Activated T-cell treated with anti-CD3 and anti-CD28 coated beads for 1 hour (primary cell): ENCODE data around the gene RFC1.
"Not testable (repeated sequence)": the region's sequence is repeated elsewhere in the genome, so short reads cannot be mapped to it uniquely, and the experiment has no call there.

ENCODE experiments used
- DNase-seq: peaks from one replicate; pipeline ENCODE4 v3.0.0-alpha.2; 2020; ENCODE audit warnings: low read depth

The RFC1 gene

DNA sequence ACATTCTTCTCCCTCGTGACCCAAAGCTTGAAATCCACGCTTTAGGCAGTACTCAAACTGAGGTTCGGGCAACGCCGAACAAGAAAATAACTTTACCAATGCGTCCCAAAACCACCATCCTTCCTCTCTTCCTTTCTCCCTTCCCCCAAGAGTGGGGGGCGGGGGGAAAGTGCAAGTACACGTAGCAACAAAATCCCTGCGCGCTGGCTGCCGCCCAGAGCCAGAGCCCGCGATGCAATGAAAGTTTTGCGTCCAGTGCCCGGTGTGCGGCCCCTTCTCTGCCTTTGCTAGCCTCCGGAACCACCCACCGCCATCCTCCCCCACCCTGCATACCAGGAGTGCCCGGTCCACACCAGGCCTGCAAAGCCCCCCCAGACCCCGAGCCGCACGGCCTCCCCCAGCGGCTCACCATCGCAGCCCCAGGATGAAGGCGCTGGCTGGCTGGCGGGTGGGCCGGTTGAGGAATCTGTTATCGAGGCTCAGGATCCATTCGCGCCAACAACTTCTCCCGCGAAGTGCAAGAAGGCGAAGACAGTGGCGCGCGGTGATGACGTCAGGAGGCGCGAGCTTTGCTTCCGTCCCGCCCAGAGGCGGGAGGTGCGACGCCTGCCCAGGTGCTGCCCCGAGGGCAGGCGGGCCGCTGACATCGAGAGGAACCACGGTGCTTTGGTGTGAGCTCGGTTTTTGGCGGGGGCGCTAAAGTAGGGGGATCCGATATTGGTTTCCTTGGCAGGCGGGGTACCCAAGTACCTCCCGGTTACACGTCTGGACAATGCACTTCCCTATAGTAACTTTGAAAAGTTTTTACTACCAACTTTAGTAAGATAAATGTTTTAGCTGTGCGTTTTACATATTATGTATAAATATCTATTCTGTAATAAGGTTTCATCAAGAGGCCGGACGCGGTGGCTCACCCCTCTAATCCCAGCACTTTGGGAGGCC, at the start of gene RFC1:
RFC1 (minus strand) TSS at position 533 of the 942 bp plus-strand sequence; CDS start at position 412, 121 bp downstream.
- DNase-seq: peak; percentile 93

DNA sequence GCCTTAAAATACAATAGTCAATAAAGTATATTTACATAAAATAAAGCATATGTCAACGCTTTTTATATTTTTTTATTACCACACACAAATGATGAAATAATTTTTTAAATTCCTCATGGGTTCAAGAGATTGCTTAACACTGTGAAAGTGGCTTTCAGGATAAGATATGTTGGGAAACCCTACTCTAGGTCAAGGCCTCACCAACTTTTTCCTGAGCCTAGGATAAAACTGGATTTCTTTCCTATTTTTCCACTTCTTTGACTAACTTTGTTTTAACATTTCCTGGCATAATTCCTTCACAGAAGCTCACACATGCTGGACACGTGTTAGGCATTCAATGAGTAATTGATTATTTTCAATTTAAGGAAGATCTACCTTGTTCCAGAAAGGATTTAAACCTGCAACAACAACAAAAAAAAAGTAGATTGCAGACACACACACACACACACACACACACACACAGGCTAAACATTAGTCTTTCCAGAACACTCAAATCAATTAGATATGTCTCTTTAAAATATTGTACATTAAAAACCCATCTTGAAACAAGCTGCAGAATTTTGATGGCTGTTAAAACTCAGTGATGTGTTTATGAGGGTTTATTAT, 49.6 kb upstream of the RFC1 start:
- DNase-seq: no peak

- DNase-seq: not testable (repeated sequence)
These were observed 45.4 kb upstream of the RFC1 start for GRCh38 chr4:39411561-39411960.

- DNase-seq: no peak
These were observed 44.3 kb upstream of the RFC1 start for GRCh38 chr4:39410415-39410814.

GRCh38 chr4:39407584-39407885, 41.4 kb upstream of the RFC1 start:
- DNase-seq: no peak

GRCh38 chr4:39406763-39407583, 40.8 kb upstream of the RFC1 start, which contains the start of gene KLB:
KLB (plus strand) TSS chr4:39406930; CDS start chr4:39406950, 20 bp downstream.
- no peak for DNase-seq

DNA sequence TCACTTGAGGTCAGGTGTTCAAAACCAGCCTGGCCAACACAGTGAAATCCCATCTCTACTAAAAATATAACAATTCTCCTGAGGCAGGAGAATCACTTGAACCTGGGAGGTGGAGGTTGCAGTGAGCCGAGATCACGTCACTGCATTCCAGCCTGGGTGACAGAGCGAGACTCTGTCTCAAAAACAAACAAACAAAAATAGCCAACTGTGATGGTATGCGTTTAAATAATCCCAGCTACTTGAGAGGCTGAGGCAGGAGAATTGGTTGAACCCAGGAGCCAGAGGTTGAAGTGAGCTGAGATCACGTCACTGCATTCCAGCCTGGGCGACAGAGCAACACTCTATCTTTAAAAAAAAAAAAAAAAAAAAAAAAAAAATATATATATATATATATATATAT, 35.5 kb upstream of the RFC1 start:
- DNase-seq: not testable (repeated sequence)

DNA sequence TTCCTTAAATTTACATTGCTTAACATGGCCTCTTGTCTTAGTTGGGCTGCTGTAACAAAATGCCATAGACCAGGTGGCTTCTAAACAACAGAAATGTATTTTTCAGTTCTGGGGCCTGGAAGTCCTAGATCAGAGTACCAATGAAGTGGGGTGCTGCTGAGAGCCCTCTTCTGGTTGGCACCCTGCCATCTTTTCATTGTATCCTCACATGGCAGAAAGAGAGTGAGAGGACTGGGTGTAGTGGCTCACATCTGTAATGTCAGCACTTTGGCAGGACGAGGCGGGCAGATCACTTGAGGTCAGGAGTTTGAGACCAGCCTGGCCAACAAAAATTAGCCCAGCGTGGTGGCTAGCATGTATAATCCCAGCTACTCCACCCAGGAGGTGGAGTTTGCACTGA, 28.5 kb upstream of the RFC1 start:
- no peak for DNase-seq

GRCh38 chr4:39390603-39391002, 24.4 kb upstream of the RFC1 start:
- no peak for DNase-seq

DNA sequence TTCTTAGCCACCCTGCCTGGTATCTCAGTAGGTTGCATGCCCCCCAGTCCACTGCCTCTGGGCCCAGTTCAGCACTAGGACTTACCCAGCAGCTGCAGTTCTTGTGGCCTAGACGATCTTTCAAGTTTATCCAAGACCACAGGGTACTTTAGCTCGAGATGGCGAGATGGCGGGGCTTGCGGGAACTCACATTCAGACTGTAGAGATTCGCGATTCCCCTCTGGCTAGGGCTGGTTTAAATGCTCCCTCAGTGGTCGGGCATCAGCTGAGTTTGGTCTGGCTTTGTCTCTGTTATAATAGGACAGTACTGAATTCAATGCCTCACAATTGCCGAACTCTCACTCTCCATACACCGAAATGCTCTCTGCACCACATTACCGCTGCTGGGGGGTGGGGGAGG, 18.4 kb upstream of the RFC1 start:
- no peak for DNase-seq

- no peak for DNase-seq
These were observed 17.5 kb upstream of the RFC1 start for GRCh38 chr4:39383690-39384089.

- DNase-seq: no peak
These were observed 9.3 kb upstream of the RFC1 start for GRCh38 chr4:39375478-39375877.

GRCh38 chr4:39371209-39371608, 5.0 kb upstream of the RFC1 start:
- DNase-seq: not testable (repeated sequence)

DNA sequence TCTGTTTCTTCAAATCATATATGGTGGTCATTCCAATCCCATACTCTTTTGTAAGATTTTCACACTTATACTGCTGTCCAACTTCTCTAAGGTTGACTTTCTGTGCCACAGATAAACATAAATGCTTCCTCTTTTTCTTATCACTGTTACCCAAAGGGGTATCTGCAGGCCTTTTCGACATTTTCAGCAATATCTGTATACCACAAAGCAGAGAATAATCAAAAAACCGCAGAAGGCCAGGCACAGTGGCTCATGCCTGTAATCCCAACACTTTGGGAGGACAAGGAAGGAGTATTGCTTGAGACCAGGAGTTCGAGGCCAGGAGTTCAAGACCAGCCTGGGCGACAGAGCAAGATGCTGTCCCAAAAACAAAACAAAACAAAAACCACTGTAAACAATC, 3.1 kb upstream of the RFC1 start:
- DNase-seq: no peak

DNA sequence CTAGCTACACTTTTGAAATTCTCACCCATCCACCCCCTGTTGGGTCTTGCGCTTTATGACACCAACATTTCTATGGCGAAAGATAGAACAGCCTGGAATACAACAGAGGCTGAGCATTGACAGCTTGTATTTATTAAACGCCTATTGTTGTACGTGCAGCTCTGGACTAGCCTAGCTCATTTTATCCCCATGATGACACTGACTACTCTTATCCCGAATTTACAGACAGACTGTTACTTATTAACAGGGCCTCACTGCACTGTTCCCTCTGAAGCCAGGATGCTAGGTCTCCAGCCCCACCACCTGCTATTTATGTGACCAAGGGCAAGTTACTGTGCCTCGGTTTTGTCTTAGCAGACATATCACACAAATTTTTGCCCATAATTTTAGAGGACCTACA, 1.0 kb upstream of the RFC1 start:
- no peak for DNase-seq

- no peak for DNase-seq
These were observed 802 bp downstream of the RFC1 start for GRCh38 chr4:39365360-39365759.

DNA sequence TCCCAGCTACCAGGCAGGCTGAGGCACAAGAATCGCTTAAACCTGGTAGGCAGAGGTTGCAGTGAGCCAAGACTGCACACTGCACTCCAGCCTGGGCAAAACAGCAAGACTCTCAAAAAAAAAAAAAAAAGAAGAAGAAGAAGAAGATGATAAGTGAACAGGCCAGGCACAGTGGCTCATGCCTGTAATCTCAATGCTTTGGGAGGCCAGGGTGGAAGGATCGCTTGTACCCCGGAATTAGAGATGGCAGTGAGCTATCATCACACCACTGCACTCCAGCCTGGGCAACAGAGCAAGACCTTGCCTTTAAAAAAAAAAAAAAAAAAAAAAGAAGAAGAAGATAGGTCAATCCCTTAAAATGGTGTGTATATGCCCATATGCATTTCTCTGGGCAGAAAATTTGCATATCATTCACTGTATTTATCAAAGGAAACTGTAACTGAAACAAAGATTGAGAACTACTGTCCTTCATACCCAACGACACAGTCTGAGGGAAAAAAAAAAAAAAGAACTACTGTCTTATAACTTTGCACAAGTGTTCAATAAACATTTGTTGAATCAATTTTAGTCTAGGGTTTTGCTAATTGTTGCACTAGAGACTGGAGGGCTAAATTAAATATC, 2.3 kb downstream of the RFC1 start:
- DNase-seq: no peak

DNA sequence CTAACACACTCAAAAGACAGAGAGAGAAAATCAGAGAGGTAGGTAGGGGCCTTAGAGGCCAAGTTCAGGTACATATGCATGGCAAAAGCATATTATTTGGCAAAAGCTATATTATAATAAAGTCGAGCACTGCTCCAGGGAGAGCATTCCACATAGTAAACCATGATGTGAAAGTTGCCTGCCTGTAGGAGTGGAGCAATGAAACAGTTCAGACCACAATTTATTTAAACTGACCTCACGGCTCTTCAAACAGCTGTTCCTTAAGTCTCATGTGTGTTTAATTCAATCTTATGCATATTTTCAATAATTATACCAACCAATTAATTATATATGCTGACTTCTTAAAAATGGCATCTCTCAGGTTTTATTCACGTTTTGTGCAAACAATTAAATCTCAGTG, 3.3 kb downstream of the RFC1 start:
- no peak for DNase-seq

DNA sequence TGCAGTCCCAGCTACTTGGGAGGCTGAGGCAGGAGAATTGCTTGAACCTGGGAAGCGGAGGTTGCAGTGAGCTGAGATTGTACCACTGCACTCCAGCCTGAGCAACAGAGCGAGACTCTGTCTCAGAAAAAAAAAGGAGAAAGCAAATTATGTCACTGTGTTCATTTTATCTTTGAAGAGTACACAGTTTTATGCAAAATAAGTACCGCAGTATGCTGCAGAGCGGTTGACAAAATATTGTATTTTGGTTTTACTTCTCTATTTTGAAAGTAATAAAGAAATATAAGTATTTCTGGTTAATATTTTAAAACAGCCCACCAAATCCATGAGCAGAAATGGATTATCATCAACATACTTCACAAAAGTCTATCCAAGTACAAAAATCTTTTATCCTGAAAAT, 5.6 kb downstream of the RFC1 start:
- not testable (repeated sequence) for DNase-seq

DNA sequence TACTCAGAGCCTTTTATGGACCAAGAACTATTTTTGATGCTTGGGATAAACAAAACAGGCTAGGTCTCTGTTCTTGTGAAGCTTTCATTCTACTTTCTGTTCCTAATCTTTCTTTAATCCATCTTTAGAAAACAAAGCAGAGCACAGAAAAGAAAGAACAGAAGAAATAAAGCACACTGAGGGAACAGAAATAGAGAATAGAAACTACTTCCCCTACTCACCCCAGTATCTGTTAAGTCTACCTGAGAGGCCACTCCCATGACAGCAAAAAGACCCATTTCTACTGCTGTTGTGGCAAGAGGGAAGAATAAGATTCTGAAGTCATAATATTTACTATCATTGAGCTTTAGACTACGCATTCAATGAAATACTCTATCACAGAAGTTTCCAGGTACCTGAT, 9.2 kb downstream of the RFC1 start:
- no peak for DNase-seq

DNA sequence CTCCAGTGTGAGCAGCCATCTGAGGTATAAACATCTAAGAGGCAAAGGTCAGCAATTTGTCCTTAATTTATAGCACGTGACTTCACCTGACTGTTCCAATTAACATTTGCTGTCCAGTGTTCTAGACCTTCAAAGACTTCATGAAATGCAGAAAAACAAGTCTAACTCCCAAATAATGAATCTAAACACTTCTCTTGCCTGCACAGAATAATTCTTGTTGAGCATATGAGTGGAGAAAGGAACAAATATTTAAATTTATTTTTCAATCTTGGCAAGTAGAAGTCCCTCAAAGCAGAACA, 12.0 kb downstream of the RFC1 start:
- no peak for DNase-seq

DNA sequence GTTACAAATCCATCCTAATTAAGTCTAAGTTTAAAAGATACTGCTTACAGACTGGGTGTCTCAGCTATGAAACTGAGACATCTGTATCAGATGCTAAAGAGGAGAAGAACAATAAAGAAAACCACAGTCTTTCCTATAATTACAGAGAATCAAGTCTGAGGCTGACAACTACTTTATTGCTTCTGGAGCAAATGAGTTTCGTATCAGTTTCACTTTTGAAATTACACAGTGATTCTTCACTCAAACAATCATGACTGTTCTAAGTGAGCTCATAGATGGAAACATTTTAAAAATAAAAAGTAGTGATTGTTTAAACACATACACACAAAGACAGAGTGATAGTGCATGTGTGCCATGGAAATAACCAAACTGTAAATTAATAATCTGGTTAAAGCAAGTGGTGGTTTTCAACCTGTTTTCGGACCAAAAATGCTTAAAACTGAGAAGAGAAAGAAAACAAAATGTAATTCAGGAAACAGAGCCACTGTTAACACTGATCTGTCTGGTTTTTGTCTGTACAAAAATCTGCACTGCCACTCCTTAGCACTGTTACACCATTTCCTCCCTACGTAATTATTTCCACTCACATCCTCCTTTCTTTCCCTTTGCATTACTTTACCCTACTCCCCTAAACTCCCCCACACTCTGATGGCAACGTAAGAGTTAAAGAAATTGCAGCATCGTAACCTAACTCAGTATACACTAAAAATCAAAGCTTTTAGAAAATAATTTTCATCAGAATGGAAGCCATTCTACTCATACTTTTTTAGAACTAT, 12.5 kb downstream of the RFC1 start:
- no peak for DNase-seq
